Measurements from ENCODE around the gene MAG.

Gene MAG

GRCh38 chr19:35291916-35292315 is at the start of gene MAG:
Gene MAG, plus strand, starts transcription at chr19:35292161. Its CDS starts 3,248 bp downstream, at chr19:35295409.
- DNase-seq = no peak

GRCh38 chr19:35246466-35247092 is 45.4 kb upstream of the MAG start:
- DNase-seq = no peak

GRCh38 chr19:35247526-35248309 is 44.2 kb upstream of the MAG start:
- DNase-seq = peak; percentile 71

- peak; percentile 89 for DNase-seq
Measured at GRCh38 chr19:35248310-35249145, 43.4 kb upstream of the MAG start, which contains the start of gene LSR. Gene LSR, plus strand, starts transcription at chr19:35249002. Its CDS starts 21 bp downstream, at chr19:35249023.

- DNase-seq = no peak
Measured at GRCh38 chr19:35249146-35249847, 42.7 kb upstream of the MAG start.

GRCh38 chr19:35249848-35250711 is 41.9 kb upstream of the MAG start:
- DNase-seq = no peak

- no peak for DNase-seq
Measured at GRCh38 chr19:35251456-35251855, 40.5 kb upstream of the MAG start.

- no peak for DNase-seq
Measured at GRCh38 chr19:35253316-35254286, 38.4 kb upstream of the MAG start.

- no peak for DNase-seq
Measured at GRCh38 chr19:35254341-35255297, 37.3 kb upstream of the MAG start.

- no peak for DNase-seq
Measured at GRCh38 chr19:35256566-35256965, 35.4 kb upstream of the MAG start.

- DNase-seq = no peak
Measured at GRCh38 chr19:35257113-35257461, 34.9 kb upstream of the MAG start.

- no peak for DNase-seq
Measured at GRCh38 chr19:35260694-35261304, 31.2 kb upstream of the MAG start.

- no peak for DNase-seq
Measured at GRCh38 chr19:35261356-35262100, 30.4 kb upstream of the MAG start.

GRCh38 chr19:35262101-35262761 is 29.7 kb upstream of the MAG start:
- no peak for DNase-seq

- no peak for DNase-seq
Measured at GRCh38 chr19:35264268-35265125, 27.5 kb upstream of the MAG start.

GRCh38 chr19:35265126-35265899 is 26.6 kb upstream of the MAG start:
- no peak for DNase-seq

Measured in NCI-H1048 (cell line).